HTR-8/SVneo (cell line): ENCODE results near the gene DNAH5.
"Not testable (repeated sequence)": the region's sequence is repeated elsewhere in the genome, so short reads cannot be mapped to it uniquely, and the experiment has no call there.

Experiments used
- DNase-seq: peaks from one replicate; pipeline ENCODE4 v3.0.0; 2011; ENCODE audit warnings: low spot score, mixed read lengths; ENCODE audit not compliant: insufficient read length
- FAIRE-seq: peaks from 2 replicates; lab custom pipeline; 2011; peaks lifted over from hg19 to GRCh38; lab: Jason Lieb, UNC

The DNAH5 gene, protein sequence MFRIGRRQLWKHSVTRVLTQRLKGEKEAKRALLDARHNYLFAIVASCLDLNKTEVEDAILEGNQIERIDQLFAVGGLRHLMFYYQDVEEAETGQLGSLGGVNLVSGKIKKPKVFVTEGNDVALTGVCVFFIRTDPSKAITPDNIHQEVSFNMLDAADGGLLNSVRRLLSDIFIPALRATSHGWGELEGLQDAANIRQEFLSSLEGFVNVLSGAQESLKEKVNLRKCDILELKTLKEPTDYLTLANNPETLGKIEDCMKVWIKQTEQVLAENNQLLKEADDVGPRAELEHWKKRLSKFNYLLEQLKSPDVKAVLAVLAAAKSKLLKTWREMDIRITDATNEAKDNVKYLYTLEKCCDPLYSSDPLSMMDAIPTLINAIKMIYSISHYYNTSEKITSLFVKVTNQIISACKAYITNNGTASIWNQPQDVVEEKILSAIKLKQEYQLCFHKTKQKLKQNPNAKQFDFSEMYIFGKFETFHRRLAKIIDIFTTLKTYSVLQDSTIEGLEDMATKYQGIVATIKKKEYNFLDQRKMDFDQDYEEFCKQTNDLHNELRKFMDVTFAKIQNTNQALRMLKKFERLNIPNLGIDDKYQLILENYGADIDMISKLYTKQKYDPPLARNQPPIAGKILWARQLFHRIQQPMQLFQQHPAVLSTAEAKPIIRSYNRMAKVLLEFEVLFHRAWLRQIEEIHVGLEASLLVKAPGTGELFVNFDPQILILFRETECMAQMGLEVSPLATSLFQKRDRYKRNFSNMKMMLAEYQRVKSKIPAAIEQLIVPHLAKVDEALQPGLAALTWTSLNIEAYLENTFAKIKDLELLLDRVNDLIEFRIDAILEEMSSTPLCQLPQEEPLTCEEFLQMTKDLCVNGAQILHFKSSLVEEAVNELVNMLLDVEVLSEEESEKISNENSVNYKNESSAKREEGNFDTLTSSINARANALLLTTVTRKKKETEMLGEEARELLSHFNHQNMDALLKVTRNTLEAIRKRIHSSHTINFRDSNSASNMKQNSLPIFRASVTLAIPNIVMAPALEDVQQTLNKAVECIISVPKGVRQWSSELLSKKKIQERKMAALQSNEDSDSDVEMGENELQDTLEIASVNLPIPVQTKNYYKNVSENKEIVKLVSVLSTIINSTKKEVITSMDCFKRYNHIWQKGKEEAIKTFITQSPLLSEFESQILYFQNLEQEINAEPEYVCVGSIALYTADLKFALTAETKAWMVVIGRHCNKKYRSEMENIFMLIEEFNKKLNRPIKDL (N-terminal part only)

DNA sequence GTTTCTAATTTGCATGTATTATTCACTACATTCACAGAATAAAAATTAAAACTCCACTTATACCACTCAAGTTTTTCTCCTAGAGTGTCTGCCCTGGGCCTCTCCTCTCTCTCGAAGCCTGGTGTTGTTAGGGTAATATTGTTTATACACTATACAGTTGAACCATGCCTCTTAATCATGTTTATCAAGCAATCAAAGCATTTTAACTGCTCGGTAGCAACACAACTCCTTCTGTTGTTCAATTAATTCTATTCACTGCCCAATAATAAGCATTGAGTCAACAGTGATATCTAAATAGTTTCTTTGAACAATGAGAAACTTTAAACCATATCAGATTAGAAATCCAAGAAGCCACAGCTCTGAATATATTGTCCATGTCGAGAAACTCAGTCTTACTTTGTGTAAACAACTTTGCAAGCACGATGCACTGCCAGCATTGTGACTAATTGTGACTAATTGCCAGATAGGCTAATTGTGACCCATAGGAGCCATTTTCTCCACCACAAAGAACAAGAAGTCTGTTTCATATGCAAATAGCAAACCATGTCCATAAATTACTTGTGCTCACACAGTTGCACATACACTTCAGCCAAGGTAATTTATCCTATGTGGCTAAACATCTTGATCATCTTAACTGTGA lies at the start of gene DNAH5:
DNAH5 (minus strand) TSS at position 129 of the 640 bp plus-strand sequence. CDS start 250 bp downstream, outside the sequence.
- DNase-seq (no peak), FAIRE-seq (no peak)

DNA sequence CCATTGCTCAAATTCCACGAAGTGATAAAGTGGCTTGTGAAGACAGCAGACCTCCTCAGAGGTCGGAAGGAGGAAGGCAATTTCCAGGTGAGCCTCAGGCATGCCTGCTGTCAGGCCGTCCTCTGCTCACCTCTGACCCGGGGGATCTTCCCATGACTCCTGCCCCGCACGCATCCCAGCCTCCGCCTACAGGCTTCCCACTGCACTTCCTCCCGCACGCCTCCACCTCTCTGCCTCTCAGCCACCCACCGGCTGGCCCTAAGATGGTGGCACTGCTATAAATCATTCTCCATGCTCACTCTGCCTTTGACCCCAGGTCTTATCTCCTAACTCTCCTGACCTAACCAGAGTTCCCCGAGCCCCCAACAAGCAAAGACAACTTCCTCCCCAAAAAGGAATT lies 49.4 kb upstream of the DNAH5 start:
- DNase-seq = no peak
- no peak for FAIRE-seq

DNA sequence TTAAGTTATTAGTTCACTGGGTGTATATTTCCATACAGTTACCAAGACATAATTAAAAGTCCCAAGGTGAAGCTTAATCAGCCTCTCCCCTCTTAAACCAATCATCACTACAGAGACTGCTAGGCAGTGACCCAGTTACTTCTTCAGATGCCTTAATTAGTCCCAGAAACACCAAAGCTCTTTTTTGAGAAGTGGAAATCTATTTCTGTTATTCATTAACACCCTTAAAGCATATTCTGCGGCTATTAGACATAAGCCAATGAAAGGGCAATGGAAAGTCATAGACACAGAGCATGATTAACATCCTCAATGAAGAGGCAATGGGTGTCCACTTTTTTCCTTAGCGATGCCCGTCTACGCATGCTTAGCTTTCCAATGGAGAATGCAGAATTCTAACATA lies 48.3 kb upstream of the DNAH5 start:
- DNase-seq (no peak), FAIRE-seq (no peak)

DNA sequence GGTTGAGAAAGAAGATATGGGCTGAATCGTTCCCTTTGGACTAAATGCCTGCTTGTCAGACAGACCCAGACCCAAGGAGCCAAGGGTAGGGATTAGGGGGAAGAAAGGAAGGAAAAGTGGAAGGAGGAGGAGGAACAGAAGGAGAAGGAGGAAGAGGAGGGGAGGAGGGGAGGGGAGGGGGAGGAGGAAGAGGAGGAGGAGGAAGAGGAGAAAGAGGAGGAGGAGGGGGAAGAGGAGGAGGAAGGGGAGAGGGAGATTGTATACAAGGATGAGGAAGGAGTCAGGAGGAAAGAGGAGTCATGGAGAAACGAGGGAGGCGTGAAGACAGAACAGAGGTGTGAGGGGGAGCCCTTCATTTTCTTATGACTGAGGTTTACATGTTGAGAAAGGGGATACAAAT lies 46.9 kb upstream of the DNAH5 start:
- FAIRE-seq = peak; percentile 81
- no peak for DNase-seq

DNA sequence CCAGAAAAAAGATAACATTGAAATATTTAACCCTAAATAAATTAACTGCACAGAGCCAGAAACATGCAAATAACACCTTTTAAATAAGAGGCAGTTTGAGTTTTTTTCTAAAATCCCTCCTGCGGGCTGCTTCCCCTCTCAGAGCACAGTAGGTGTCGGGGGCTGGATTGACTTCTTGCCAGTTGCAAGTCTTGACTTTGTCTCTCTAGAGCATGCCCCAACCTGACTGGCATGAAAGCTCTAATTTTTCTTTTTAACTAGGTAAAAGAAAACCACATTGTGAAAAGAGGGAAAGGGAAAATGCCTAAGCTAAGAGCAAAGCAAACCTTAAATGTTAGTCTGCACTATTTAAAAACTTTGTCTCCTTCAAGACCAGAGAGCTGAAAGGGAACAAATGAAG lies 46.4 kb upstream of the DNAH5 start:
- FAIRE-seq (no peak), DNase-seq (no peak)

DNA sequence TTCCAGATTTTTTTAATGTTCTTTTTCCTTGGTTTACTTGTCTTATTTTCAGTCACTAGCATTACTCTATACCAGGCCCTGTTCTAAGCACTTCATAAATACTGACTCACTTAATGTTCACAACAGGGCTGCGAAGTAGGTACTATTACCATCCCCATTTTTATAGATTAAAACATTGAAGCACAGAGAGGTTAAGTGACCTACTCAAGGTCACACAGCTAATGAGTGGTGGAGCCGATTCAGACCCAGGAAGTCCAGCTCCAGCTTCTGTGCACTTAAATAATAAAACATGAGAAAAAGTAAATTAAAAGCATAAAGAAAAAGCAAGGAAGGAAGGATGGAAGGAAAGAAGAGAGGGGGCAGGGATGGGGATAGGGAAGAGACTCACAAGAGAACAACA lies 45.3 kb upstream of the DNAH5 start:
- no peak for FAIRE-seq
- DNase-seq = no peak

DNA sequence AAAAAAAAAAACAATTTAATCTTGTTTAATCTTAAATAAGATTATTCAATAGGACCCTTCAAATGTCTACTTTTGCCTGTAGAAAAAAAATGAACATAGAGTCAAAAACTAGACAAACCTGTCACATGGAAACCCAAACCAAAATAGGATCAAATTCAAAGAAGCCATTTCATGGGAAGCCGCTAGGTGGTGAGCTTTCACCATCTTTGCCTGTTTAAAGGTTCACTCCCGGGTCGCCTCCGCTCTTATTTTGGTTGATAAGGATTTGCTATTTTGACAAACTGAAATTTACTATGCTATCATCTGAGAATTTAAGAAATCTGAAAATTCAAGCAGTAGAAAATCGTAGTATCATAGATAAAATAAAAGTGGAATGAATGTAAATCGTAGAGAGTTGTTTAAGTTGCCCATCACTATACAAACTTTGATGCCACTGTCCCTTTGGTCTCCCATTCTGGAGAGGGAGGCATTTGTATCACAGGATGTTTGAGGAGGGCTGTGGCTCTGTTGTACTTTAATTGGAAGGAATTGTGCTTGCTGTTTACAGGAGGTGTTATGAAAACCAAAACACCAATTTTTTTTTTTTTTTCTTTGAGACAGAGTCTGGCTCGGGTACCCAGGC lies 43.5 kb upstream of the DNAH5 start:
- peak; percentile 63 for FAIRE-seq
- DNase-seq = peak; percentile 85

DNA sequence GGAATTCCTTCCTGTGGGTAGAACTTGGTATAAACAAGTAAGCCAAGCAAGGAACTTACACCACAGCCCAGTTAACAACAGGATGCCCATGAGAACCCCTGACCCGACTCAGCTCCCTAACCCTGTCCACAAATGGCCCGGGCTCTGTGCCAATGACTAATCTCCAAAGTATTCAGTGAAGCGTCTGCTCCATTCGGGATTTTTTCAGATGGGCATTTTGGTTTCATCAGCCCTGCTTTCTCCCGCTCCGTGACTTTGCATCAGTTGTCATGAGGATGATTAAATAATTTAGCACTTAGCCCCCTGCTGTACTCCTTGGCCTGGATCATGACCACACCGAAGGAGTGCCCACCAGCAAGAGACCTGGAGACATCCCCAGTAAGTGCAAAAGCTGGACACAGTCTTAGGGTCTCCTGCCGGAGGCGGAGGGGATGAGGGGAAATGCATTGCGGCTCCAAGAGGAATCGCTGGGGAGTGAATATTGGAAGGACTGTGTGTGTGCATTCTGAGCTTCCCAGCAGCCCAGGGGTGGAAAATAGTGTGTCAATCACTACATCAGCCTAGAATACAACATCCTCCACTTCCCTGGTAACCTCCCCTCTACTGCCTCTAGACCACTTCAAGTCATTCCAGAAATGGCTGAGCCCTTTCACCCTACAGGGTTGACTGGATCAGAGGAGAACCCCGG lies 41.4 kb upstream of the DNAH5 start:
- DNase-seq = peak; percentile 90
- FAIRE-seq = peak; percentile 89

DNA sequence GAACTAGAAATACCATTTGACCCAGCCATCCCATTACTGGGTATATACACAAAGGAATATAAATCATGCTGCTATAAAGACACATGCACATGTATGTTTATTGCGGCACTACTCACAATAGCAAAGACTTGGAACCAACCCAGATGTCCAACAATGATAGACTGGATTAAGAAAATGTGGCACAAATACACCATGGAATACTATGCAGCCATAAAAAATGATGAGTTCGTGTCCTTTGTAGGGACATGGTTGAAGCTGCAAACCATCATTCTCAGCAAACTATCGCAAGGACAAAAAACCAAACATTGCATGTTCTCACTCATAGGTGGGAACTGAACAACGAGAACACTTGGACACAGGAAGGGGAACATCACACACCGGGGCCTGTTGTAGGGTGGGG lies 40.4 kb upstream of the DNAH5 start:
- DNase-seq, FAIRE-seq: not testable (repeated sequence)

DNA sequence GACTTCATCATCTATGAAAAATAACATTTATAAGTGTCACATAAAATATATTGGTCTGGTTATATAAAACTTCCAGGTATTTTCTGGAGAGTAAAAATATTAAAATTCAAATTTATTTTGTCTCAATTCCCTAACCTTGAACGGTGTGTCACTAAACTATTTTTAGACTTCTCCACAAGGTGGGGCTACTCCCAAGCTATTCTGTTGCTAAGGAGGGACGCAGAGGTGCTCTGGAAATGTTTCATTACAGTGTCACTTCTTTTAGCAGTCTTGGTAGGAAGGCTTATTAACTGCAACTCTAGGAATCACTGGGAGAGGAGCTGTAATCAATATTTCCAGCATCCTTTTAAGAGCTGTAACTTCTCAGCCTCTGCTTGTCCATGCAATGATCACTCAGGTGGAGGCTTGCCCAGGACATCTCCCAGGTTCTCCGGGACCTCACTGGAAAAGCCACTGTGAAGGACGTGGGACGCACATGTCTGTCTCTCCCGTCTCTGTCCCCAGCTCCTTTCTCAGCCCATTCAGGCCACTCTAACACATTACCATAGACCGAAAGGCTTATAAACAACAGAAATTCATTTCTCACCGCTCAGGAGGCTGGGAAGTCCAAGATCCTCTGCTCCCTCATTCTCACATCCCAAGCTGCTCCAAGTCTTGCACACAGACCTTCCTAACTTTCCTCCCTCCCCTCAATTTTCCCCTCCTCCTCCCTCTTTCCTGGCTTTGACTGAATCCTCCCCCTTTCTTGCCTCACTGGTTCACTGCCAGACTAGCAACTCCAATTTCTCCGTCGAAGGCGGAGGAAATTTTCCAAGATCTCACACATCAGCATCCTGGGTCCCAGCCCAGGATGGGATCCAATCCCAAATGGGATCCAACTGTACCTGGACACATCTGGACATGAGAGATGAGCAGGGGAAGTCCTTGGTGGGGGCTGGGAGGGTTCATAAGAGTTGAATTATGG lies 32.7 kb upstream of the DNAH5 start:
- DNase-seq (peak; percentile 92), FAIRE-seq (peak; percentile 92)

DNA sequence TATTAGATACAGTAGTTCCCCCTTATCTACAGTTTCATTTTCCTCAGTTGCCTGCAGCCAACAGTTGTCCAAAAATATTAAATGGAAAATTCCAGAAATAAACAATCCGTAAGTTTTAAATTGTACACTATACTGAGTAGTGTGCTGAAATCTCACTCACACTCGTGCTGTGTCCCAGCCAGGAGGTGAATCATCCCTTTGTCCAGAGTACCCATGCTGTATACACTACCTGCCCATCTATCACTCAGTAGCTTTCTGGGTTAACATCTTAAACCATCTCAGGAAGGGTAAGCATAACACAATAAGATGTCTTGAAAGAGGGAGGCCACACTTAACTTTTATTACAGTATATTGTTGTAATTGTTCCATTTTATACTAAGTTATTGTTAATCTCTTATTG lies 31.7 kb upstream of the DNAH5 start:
- FAIRE-seq = peak; percentile 13
- no peak for DNase-seq

DNA sequence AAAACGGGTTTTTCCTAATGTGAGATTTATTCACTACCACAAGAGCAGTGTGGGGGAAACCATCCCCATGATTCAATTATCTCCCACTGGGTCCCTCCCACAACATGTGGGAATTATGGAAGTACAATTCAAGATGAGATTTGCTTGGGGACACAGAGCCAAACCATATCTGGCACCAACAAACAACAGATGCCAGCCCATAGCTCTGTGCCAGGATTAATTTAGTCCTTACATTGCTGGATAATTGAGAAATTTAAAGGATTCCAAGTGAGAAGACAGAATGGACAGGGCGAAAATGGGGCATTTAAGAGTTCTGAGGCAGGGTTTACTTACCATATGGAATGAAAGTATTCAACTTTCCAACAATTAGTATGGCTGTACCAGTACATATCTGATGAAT lies 30.8 kb upstream of the DNAH5 start:
- no peak for FAIRE-seq

DNA sequence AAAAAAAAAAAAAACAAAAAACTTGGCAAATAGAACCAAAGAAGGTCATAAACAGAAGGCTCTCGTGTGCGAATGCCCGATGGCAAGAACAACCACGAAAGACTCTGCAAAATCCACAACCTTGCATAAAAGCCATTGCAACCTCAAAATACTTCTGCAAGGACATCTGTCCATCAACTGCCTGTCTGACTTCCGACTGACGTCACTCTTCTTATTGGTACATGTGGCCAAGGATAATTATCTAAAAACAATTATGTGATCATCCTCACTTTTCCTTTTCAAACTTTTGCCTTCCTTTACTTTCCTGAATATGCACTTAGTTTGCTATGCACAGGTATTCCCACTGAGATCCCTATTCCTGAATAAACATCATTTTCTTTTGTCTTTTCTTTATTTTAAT lies 29.2 kb upstream of the DNAH5 start:
- DNase-seq (no peak), FAIRE-seq (no peak)

More for the DNA sequence above, 30.8 kb upstream of the DNAH5 start:
- DNase-seq = no peak

DNA sequence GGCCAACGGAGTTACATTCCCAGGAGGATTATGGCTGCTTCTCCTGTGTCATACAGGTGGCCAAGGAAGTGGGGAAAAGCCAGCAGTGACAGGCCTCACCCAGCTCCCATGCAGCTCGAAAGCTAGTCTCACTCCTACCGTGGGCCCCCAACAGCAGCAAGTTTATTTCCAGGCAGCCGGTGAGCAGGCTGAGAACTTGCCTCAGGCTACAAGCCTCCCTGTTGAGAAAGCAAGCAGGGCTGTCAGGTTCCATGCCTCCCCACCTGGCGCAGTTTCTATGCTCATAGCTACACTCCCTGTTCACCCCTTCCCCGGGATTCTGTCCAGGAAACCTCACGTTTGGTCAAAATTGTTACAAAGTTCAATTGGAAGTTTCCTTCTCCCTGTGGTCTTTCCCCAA lies 27.5 kb upstream of the DNAH5 start:
- FAIRE-seq (peak; percentile 71), DNase-seq (no peak)

DNA sequence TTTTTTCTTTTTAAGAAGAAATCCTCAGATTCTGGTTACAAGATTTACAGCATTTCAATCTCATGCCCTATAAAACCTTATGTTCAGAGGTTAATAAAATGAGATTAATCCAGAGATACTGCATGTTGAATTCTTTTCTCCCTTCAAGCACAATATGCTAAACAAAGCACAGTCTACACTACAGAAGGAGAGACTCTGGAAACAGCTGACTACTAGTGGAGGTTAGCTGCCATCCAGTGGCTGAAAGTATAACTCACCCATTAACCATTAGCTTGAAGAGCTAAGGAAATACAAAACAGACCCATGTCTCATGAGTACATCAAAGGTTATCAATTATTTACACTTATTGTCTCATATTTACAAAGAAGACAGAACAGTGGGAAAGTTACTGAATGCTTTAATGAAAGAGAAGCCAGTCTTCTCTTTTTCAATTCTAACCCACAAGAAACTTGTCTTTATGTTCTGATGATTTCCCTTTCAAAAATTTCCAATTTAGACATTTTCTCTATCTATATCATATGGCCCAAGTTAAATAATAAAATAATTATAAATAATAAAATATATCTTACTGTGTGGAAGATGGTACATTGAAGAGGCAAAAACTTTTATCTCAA lies 12.7 kb upstream of the DNAH5 start:
- peak; percentile 79 for DNase-seq
- peak; percentile 94 for FAIRE-seq

DNA sequence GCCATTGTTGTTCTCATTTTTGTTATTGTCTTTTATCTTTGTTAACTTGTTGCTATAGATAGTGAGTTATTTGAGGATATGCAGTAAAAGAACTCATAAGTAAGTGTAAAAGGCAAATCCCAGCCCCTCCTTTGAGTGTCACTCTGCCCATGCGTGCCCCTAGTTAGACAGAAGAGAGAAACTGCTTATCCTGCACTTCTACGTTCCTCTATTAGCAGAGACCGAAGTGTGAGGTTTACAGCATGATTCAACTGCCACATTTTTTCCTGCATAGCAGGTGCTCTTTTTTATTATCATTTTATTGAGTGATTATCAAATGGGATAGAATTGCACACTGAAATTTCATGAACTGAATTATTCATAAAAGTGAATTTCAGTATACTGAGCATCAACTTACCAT lies 12.0 kb upstream of the DNAH5 start:
- FAIRE-seq = no peak
- DNase-seq = no peak

DNA sequence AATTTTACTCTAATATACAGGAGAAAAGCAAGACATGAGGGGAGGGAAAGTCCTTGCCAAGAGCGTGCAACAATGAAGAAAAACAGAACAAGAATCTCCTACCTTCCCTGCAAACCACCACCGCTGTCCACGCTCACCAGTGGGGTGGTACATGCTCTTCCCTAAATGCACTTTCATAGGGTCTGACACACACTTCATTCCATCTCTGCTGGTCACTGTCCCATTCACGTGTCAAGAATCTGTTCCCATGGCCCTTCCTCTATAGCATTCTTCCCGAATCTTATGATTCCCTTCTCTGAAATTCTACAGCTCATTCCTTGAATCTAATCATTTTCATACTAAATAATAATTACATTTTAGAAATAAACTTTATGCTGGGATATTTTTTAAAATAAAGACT lies 11.4 kb upstream of the DNAH5 start:
- no peak for DNase-seq
- peak; percentile 91 for FAIRE-seq
